HG03095 (cell line): ENCODE measurements around the gene SMPX.

Experiments
- ATAC-seq: cut with Tn5 transposase; IDR thresholded peaks from one replicate; pipeline ENCODE4 v1.9.1; 2021; ENCODE audit warnings: moderate library complexity; ENCODE audit not compliant: unreplicated experiment

SMPX gene

DNA sequence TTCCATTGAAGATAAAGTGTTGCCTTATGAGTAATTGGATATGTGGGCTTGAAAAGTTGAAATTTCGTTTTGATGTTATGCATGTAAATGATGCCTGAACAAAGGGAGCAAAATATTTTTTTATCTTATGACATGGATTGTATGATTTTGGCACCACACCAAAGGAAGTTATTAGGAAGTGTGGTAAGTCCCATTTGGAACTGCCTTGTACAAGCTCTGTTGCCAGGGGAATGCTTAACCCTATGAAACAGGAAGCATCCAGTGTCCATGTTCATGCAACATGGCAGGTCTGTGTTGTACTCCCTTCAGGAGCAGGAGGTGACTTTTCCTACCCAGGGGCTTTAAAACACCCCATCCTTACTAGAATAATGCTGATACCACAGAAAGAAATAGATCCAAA lies 13.2 kb downstream of the SMPX start:
- no peak for ATAC-seq

DNA sequence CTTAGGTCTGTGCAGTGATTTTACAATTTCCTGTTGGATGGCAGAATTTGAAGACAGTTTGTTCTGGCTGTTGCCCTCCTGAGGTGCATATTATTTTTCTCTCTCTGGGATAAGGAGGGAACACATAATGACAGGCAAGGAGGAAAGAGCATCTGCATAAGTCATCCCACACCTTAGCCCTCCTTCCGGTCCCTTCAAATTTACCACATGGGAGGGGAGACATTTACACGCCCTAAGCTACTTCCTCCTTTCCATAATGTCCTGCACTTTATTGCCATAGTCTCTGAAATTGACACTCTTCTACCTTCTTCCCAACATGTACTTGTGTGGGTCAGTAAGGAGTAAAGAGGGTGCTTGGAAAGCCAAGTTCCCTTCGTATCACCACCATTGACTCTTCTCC lies 13.9 kb downstream of the SMPX start:
- no peak for ATAC-seq

DNA sequence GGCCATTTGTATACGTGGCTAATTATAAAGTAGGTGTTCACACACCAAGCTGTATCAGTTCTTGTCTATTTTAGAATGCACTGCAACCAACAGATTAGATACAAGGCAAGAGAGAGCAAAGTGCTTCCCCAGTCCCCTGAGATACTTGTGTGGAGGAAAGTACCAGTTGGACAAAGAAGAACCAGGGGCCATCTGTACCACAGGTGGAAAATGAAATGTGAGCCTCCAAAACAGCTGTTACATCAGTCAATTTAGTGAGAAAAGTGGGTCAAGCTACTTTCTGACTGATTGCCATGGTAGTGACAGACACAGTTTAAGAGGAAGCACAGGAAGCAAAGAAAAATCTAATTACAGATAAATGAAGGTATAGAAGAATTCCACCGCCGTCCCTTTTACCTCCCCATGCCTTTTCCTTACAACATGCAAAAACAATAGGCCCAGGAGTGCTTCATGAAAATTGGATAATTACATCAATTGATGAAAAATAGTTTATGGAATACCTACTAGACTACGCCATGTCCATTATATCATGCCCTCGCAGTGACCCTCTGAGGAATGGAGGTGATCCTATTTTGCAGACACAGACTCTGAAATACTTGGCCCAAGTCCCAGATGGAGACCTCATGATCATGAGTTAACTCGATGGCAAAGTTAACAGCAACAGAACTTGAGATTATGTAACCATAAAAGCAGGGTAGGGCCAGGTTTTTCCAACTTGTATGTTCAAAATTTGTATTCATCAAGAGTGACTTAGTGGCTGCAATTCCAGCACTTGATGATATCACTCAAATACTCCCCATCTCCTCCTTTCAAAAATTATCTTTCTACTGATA lies 15.8 kb downstream of the SMPX start:
- ATAC-seq = no peak

DNA sequence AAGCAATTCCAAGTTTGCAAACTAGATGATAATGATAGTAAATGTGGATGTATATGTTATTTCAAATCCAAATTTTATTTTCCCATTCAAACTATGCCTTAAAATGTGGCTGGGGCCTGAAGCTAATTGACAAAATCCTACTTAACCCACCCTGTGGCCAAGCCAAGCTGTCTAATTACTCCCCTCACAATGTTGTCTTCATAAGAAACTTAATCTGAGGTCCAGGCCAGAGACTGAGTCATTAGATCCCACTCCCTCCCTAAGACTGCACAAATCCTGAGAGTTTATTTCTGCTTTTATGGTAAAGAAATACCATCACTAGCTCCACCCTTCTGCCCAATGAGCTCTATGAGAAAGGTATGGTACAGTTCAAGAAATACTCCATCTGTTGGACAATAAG lies 16.6 kb downstream of the SMPX start:
- ATAC-seq = no peak

DNA sequence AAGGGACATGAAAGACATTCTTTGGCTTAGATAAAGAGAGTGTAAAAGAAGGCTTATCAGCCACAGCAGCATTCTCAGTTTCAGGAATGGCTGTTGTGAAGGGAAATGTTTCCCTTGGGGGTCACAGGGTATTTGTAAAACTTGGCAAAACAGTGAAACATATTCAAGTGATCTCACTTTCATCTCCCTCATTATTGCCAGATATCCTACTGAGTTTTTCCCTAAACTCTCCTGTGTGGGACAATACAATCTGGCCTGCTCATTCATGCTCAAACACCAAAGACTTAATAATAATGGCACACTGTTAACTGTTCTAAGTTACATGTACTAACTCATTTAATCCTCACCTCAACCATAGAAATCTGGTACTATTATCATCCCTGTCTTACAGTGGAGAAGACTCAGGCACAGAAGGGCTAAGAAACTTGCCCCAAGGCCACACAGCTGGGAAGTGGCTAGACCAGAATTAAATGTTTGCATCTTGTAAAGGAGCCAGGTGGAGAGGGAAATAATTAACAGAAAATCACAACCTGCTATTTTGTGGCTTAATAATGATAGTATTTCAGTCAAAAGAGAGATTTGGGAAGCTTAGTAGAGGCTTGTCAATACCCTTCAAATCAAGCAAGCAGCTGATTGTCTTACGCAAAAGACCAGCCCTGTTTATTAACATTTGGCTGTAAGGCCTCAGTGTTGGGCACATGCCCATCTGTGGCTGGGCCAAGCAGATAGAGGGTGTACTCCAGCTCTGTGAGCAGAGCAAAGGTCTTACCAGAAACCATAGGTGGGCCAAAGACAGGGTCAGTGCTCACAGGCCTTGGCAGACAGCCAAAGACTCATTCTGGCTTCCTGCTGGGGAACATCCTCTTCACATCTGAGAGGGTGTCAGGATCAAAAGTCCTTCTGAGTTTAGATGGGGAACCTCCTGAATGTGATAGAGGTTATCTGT lies 17.3 kb downstream of the SMPX start:
- ATAC-seq = no peak

DNA sequence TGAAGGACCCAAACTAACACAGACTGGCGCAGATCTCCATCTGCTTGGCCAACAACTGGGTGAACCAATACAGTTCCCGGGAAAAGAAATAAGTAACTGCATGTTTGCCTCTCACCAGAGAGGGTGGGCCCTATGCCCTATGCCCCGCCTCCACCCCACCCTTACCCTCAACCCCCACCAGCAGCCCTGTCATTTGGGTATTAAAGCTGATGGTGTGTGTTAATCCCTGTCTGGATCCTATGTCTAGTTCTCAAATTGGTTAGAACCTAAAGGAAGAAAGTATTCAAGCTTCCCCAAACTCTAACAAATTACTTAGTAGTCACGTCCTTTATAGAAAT lies 19.0 kb downstream of the SMPX start:
- ATAC-seq = no peak

DNA sequence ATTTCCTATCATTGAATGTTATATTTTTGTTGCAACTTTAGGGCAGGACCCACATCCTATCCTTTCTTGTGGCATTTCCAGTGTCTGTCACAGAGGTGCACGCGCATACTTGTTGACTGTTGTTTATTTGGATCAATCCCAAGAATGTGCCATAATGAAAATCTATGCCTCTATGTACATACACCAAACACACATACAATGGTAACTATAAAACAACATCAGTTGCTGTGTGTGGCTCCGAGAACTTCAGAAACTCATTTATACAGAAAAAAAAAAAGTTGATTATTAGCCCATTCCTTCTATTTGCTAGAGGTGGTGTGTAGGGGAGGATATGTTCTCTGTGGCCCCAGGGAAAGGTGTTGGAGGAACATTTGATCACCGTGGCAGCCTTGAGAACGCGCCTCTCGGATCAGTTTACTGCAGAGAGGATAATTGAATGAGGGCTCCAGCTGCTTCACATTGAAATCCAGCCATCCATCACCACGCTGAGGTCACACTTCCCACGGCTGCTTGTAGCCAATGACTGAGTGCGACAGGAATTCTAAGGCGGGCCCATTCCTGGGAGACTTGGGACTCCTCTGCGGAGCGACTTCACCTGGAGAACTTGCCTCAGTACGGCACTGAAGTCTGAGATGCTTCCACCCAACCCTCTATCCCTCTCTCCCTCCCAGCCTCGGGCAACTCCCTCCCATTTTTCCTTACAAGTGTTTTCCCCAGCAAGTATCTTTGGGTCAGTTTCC lies 19.5 kb downstream of the SMPX start:
- no peak for ATAC-seq

DNA sequence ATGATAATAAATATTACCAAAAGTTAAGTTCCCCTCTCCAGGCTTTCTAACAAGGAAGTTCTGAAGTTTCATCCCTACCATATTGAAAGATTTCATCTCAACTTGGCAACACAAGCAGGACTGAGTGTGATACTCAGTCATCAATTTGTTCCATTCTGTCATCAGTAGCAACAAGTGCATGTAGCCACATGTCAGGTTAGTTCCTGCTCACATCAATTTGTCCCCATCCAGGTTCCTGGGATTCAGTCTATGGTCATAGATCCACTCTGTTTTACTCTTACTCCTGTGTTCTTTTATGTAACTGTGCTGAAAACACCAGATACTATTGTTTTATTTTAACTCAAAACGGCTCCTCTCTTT lies 22.2 kb downstream of the SMPX start:
- no peak for ATAC-seq

DNA sequence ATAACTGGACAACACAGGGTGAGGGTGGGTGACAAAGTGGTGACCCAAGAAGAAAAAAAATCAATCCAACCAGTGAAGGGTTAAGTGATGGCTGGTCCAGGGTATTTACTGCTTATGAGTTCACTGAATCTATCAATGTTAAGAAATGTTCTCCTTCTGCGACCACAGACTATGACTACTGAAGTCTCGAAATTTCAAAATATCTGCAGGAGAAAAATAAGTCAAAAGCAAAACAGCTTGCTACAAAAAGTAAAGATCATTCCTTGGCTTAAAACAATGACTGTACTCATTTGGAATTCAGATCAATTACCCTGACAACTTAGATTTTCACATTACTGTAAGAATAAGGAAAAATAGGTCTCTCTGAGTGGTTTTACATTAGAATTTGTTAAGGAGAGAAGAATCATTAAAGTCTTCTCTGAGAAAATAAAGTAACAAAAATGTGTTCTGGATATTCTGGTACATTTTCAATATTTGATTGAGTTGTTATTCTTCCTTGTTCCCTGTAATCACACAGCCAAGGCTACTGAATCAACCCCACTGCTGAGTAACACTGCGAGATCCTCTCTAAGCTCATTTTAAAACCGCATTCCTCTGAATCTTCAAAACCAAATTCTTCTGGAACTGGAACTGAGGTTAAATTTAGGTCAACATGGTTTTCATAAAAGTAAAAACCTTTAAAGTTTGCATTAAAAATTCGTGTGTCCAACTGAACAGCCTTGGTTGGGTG lies 22.7 kb downstream of the SMPX start:
- ATAC-seq = no peak

DNA sequence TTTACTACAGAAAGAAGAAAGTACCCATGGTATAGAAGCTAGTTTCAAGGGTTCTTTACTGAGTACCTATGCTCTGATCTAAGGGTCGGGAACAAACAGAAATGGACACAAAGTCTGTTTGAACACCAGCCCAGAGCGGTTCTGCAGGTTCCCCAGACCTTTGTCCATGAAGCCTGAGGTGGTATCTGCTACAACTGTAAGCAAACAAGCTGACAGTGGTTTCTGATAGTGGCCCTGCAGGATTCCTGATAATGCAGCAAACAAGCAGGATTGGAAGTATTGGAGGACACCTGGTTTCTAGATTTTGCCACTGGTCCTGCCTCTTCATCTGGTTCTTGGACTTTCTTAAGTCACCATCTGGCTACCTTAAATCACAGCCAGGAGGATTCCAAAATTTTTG lies 23.7 kb downstream of the SMPX start:
- no peak for ATAC-seq

DNA sequence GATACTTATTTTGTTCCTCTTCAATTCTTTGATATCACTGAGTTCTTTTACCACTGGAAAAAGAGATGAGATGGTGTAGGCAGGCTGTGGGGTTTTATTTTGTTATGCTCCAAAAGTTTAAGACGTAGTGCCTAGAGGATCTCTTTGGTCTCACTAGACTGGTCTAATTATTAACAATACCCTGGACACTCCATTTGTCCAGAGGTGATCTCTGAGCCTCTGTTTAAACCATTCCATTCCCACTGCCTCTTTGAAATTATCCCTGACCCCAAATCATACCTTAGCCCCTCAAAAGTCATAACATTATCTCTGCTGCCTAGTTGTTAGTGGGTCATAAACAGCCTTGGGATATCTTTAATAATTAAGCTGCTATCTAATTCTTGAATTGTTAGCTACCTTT lies 24.2 kb downstream of the SMPX start:
- no peak for ATAC-seq

DNA sequence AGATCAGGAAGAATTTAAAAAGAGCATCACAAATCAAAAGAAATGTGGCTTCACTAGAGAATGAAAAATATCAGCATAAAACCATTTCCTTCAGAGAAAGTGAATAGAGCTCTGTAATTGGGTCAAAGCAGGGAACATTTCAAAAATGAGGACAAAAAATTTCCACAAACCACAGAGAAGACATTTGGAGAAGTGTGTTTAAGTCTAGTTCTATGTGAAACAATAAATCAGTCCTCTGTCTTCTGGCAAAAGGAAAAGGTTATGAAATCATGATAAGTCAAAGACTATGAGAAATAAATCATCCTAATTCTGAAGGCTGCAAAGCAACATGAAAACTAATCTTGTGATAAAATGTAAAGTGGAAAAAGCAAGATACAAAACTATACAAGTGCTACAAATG lies 27.9 kb downstream of the SMPX start:
- ATAC-seq = no peak

DNA sequence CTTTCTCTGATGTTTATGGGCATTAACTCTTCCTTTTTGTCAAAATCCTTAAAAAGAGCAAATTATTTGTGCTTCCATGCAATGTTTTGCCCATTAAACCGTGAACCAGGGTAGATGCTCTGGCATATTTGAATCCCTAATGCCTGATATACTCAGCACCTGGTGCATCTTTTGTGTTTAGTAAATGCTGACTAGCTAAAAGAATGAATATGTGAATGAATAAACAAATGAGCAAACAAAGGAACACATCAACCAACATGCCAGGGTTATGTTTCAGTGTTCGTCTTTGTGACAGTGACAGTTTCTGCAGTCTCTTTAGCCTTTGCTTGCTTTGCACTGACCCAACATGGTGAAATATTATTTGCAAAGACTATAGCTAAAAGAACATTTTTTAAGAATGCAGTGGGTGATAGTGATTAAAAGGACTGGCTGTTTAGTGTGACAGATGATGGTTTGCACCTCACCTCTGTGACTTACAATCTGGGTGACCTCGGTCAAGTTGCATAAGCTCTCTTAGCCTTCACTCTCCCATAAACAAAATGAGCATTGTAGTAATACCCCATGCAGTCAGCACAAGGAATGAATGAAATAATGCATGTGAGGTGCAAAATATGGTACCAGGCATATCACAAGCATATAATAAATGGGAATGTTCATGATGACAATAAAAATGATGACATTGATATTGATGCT lies 29.5 kb downstream of the SMPX start:
- ATAC-seq = no peak

DNA sequence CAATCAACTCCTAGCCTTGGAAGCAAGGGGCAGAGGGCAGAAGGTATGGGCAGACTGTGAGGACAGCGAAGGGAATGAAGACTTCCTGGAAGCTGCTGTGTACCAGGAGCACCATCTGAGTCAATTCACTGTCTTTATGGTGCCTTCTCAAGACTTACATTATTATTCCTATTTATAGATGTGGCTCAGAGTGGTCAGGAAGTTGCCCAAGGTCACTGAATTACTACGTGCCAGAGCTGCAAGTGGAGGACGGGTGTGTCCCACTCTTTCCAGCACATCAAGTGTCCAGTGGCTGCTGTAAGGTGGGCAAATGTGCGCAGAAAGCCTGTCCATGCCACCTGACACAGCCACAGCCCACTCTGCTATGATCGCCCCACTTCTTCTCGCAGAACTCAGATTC lies 32.0 kb downstream of the SMPX start:
- no peak for ATAC-seq

DNA sequence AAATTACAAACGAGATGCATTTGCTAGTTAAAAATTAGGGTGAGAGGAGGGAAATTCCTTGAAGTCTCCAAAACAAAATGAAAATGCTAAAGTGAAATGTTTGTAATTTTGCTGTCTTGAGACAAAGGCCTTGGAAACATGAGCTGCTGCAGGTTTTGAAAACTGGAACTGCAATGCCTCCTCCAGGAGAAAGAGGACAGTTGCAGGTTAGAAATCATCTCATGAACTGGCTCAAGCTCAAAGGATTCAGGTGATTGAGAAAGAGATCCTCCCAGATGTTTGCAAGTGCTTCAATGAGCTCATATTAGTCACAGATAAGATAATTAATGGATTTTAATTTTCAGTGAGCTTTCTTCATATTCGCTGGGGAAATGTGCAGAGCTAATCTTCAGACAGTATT lies 32.4 kb downstream of the SMPX start:
- no peak for ATAC-seq

DNA sequence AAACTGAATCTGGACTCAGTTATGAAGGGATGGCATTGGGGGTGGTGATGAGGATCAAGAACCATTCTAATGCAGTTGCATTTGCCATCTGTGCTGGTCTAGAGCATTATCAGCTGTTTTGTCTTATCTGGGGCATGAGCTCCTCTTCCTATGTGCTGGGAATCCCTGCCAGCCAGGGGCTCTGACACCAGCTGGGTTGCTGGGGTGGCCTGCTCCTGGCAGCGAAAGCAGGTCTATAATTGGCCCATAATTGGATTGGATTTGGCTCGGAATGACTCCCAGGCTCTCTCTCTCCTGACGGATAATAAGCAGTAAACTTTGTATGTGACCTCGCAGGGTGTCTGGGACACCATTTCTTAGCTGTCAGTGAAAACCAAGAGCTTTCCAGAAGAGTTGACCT lies 34.1 kb downstream of the SMPX start:
- no peak for ATAC-seq

DNA sequence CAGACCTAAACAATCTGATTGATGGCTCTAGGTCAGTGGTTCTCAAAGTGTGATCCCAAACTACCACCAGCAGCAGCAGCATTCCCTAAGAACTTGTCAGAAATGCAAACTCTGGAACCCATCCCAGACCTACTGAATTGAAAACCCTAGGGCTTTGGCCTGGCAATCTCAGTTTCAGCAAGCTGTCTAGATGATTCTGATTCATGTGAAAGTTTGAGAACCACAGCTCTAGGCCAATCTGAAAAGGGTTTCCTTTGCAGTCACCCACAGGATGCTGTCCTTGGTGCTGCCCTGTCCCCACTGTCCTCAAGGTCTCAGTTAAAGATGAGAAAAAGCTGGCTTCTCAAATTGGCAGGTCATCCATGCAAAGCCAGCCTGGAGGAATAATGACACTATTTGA lies 34.8 kb downstream of the SMPX start:
- no peak for ATAC-seq

DNA sequence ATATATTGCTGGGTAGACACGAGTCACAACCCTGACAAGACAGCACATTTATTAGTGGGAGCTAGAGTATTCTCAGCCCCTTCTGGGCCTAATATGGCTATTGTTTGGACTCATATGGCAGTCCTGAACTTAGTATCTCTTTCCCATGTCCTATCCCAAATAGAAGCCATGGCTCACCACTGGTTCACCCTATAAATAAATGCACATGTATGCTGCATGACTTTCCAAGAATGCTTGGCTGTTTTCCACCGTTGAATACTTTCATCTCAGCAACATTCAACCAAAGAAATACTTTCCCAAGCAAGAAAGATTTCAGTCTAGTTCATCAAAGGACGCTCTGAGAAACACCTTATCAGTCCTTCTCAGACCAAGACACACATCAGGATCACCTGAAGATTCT lies 36.7 kb downstream of the SMPX start:
- no peak for ATAC-seq

DNA sequence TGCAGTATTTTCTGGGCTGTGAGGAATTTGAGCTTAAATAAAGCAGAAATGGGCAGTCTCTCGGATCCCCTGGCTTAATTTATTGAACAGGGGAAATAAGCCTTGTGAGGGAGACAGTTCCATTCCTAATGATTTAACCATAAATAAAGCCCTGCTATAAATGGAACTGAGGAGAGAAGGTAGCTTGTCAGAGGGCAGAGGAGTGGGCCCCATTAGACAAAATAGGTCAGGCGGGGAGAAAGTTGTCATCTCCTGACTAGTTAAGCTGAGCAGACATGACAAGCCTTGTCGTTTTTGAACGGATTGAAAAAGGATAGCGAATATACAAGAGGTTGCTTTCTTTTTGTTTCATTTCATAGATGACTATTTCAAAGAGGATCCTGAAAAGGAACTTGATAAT lies 39.3 kb downstream of the SMPX start:
- no peak for ATAC-seq

DNA sequence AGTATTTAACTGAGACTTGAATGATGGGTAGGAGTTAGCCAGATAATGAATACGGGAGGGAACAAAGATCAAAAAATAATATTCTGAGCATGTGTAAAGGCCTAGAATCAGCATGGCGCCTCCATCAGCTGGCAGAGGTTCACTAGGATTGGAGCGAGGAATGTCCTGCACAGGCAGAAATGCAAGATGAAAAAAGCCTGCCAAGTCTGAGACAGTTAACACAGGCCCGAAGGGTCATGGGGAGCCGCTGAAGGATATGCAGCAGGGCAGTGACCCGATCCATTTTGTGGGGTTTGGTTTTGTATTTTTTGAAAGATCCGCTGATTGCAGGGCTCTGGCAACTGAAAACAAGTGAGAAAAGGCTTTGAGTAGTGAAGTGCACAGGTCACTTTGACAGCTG lies 40.1 kb downstream of the SMPX start:
- ATAC-seq = no peak
